ENCODE measurements around the gene FBXW7.

DNA sequence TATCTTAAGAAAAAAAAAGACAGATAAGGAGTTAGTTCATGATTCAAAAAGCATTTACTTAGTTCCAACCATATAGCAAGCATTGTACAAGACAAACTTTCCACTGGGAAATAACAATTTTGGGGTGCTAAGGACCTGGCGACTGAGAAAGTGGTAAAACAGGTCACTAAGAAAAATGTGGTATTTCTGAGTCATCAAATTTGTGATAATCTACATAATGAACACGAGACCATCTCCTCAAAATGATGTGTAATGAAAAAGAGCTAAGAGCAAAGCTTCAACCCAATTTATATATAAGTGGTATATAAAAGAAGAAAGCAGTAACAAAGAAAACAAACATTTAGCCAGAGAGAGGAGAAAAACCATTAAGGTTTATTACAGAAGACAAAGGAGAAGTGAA lies 72.3 kb downstream of the FBXW7 start:
- no peak for TF ChIP-seq CREB1 (CRISPR knock-in tag; IDR thresholded peaks at IDR 0.05)
- TF ChIP-seq, protein P1, sequence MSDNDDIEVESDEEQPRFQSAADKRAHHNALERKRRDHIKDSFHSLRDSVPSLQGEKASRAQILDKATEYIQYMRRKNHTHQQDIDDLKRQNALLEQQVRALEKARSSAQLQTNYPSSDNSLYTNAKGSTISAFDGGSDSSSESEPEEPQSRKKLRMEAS (CRISPR knock-in tag; IDR thresholded peaks at IDR 0.05), result no peak
- TF ChIP-seq, protein P2, sequence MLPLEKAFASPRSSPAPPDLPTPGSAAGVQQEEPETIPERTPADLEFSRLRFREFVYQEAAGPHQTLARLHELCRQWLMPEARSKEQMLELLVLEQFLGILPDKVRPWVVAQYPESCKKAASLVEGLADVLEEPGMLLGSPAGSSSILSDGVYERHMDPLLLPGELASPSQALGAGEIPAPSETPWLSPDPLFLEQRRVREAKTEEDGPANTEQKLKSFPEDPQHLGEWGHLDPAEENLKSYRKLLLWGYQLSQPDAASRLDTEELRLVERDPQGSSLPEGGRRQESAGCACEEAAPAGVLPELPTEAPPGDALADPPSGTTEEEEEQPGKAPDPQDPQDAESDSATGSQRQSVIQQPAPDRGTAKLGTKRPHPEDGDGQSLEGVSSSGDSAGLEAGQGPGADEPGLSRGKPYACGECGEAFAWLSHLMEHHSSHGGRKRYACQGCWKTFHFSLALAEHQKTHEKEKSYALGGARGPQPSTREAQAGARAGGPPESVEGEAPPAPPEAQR (CRISPR knock-in tag; IDR thresholded peaks at IDR 0.05), result no peak
- TF ChIP-seq, protein P3, sequence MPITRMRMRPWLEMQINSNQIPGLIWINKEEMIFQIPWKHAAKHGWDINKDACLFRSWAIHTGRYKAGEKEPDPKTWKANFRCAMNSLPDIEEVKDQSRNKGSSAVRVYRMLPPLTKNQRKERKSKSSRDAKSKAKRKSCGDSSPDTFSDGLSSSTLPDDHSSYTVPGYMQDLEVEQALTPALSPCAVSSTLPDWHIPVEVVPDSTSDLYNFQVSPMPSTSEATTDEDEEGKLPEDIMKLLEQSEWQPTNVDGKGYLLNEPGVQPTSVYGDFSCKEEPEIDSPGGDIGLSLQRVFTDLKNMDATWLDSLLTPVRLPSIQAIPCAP (CRISPR knock-in tag; IDR thresholded peaks at IDR 0.05), result no peak
- TF ChIP-seq, protein P4, sequence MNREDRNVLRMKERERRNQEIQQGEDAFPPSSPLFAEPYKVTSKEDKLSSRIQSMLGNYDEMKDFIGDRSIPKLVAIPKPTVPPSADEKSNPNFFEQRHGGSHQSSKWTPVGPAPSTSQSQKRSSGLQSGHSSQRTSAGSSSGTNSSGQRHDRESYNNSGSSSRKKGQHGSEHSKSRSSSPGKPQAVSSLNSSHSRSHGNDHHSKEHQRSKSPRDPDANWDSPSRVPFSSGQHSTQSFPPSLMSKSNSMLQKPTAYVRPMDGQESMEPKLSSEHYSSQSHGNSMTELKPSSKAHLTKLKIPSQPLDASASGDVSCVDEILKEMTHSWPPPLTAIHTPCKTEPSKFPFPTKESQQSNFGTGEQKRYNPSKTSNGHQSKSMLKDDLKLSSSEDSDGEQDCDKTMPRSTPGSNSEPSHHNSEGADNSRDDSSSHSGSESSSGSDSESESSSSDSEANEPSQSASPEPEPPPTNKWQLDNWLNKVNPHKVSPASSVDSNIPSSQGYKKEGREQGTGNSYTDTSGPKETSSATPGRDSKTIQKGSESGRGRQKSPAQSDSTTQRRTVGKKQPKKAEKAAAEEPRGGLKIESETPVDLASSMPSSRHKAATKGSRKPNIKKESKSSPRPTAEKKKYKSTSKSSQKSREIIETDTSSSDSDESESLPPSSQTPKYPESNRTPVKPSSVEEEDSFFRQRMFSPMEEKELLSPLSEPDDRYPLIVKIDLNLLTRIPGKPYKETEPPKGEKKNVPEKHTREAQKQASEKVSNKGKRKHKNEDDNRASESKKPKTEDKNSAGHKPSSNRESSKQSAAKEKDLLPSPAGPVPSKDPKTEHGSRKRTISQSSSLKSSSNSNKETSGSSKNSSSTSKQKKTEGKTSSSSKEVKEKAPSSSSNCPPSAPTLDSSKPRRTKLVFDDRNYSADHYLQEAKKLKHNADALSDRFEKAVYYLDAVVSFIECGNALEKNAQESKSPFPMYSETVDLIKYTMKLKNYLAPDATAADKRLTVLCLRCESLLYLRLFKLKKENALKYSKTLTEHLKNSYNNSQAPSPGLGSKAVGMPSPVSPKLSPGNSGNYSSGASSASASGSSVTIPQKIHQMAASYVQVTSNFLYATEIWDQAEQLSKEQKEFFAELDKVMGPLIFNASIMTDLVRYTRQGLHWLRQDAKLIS (CRISPR knock-in tag; IDR thresholded peaks at IDR 0.05; ENCODE audit: borderline replicate concordance), result no peak
- TF ChIP-seq, protein P5, sequence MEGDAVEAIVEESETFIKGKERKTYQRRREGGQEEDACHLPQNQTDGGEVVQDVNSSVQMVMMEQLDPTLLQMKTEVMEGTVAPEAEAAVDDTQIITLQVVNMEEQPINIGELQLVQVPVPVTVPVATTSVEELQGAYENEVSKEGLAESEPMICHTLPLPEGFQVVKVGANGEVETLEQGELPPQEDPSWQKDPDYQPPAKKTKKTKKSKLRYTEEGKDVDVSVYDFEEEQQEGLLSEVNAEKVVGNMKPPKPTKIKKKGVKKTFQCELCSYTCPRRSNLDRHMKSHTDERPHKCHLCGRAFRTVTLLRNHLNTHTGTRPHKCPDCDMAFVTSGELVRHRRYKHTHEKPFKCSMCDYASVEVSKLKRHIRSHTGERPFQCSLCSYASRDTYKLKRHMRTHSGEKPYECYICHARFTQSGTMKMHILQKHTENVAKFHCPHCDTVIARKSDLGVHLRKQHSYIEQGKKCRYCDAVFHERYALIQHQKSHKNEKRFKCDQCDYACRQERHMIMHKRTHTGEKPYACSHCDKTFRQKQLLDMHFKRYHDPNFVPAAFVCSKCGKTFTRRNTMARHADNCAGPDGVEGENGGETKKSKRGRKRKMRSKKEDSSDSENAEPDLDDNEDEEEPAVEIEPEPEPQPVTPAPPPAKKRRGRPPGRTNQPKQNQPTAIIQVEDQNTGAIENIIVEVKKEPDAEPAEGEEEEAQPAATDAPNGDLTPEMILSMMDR (IDR thresholded peaks at IDR 0.05), result no peak
- TF ChIP-seq, protein P6, sequence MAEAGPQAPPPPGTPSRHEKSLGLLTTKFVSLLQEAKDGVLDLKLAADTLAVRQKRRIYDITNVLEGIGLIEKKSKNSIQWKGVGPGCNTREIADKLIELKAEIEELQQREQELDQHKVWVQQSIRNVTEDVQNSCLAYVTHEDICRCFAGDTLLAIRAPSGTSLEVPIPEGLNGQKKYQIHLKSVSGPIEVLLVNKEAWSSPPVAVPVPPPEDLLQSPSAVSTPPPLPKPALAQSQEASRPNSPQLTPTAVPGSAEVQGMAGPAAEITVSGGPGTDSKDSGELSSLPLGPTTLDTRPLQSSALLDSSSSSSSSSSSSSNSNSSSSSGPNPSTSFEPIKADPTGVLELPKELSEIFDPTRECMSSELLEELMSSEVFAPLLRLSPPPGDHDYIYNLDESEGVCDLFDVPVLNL (CRISPR knock-in tag; IDR thresholded peaks at IDR 0.05; ENCODE audit: borderline replicate concordance, low read depth), result no peak
- TF ChIP-seq, protein P7, sequence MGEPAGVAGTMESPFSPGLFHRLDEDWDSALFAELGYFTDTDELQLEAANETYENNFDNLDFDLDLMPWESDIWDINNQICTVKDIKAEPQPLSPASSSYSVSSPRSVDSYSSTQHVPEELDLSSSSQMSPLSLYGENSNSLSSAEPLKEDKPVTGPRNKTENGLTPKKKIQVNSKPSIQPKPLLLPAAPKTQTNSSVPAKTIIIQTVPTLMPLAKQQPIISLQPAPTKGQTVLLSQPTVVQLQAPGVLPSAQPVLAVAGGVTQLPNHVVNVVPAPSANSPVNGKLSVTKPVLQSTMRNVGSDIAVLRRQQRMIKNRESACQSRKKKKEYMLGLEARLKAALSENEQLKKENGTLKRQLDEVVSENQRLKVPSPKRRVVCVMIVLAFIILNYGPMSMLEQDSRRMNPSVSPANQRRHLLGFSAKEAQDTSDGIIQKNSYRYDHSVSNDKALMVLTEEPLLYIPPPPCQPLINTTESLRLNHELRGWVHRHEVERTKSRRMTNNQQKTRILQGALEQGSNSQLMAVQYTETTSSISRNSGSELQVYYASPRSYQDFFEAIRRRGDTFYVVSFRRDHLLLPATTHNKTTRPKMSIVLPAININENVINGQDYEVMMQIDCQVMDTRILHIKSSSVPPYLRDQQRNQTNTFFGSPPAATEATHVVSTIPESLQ (CRISPR knock-in tag; IDR thresholded peaks at IDR 0.05), result no peak
- no peak for TF ChIP-seq JUN (CRISPR knock-in tag; IDR thresholded peaks at IDR 0.05)
- TF ChIP-seq, protein P8, sequence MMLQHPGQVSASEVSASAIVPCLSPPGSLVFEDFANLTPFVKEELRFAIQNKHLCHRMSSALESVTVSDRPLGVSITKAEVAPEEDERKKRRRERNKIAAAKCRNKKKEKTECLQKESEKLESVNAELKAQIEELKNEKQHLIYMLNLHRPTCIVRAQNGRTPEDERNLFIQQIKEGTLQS (CRISPR knock-in tag; conservative IDR thresholded peaks at IDR 0.05), result no peak
- TF ChIP-seq, protein P9, sequence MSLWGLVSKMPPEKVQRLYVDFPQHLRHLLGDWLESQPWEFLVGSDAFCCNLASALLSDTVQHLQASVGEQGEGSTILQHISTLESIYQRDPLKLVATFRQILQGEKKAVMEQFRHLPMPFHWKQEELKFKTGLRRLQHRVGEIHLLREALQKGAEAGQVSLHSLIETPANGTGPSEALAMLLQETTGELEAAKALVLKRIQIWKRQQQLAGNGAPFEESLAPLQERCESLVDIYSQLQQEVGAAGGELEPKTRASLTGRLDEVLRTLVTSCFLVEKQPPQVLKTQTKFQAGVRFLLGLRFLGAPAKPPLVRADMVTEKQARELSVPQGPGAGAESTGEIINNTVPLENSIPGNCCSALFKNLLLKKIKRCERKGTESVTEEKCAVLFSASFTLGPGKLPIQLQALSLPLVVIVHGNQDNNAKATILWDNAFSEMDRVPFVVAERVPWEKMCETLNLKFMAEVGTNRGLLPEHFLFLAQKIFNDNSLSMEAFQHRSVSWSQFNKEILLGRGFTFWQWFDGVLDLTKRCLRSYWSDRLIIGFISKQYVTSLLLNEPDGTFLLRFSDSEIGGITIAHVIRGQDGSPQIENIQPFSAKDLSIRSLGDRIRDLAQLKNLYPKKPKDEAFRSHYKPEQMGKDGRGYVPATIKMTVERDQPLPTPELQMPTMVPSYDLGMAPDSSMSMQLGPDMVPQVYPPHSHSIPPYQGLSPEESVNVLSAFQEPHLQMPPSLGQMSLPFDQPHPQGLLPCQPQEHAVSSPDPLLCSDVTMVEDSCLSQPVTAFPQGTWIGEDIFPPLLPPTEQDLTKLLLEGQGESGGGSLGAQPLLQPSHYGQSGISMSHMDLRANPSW (CRISPR knock-in tag; conservative IDR thresholded peaks at IDR 0.05; ENCODE audit: low read depth), result no peak
- TF ChIP-seq, protein P10, sequence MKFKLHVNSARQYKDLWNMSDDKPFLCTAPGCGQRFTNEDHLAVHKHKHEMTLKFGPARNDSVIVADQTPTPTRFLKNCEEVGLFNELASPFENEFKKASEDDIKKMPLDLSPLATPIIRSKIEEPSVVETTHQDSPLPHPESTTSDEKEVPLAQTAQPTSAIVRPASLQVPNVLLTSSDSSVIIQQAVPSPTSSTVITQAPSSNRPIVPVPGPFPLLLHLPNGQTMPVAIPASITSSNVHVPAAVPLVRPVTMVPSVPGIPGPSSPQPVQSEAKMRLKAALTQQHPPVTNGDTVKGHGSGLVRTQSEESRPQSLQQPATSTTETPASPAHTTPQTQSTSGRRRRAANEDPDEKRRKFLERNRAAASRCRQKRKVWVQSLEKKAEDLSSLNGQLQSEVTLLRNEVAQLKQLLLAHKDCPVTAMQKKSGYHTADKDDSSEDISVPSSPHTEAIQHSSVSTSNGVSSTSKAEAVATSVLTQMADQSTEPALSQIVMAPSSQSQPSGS (CRISPR knock-in tag; IDR thresholded peaks at IDR 0.05; ENCODE audit: borderline replicate concordance, low read depth), result no peak
- no peak for TF ChIP-seq ZNF232 (CRISPR knock-in tag; IDR thresholded peaks at IDR 0.05)

All from WTC11 (cell line).